GM18508 (cell line): ENCODE data around the gene PACRG.

Source experiments
- ATAC-seq: cut with Tn5 transposase; IDR thresholded peaks from one replicate; pipeline ENCODE4 v1.9.1; 2021; ENCODE audit warnings: moderate number of reproducible peaks; ENCODE audit not compliant: insufficient read depth, unreplicated experiment

The PACRG gene

GRCh38 chr6:163319609-163320366, 592.0 kb downstream of the PACRG start:
- no peak for ATAC-seq

- no peak for ATAC-seq
Measured at GRCh38 chr6:163320402-163320801, 592.6 kb downstream of the PACRG start.

- ATAC-seq: no peak
Measured at GRCh38 chr6:163320804-163321203, 593.0 kb downstream of the PACRG start.

GRCh38 chr6:163321717-163322116, 593.9 kb downstream of the PACRG start:
- ATAC-seq: no peak

GRCh38 chr6:163323274-163323673, 595.5 kb downstream of the PACRG start:
- no peak for ATAC-seq

GRCh38 chr6:163323705-163324104, 595.9 kb downstream of the PACRG start:
- ATAC-seq: no peak

GRCh38 chr6:163324326-163324687, 596.5 kb downstream of the PACRG start:
- ATAC-seq: no peak

- ATAC-seq: no peak
Measured at GRCh38 chr6:163324688-163325389, 597.1 kb downstream of the PACRG start.

- no peak for ATAC-seq
Measured at GRCh38 chr6:163325390-163325784, 597.6 kb downstream of the PACRG start.

- ATAC-seq: no peak
Measured at GRCh38 chr6:163327165-163327880, 599.5 kb downstream of the PACRG start.

- no peak for ATAC-seq
Measured at GRCh38 chr6:163327921-163328320, 600.1 kb downstream of the PACRG start.

GRCh38 chr6:163328411-163328810, 600.6 kb downstream of the PACRG start:
- no peak for ATAC-seq

GRCh38 chr6:163329991-163330390, 602.2 kb downstream of the PACRG start:
- ATAC-seq: no peak

GRCh38 chr6:163331245-163331644, 603.5 kb downstream of the PACRG start:
- no peak for ATAC-seq

- no peak for ATAC-seq
Measured at GRCh38 chr6:163332575-163332974, 604.8 kb downstream of the PACRG start.

- ATAC-seq: no peak
Measured at GRCh38 chr6:163333038-163333437, 605.3 kb downstream of the PACRG start.

- no peak for ATAC-seq
Measured at GRCh38 chr6:163333701-163334663, 606.2 kb downstream of the PACRG start.

- no peak for ATAC-seq
Measured at GRCh38 chr6:163335056-163335455, 607.3 kb downstream of the PACRG start.

- no peak for ATAC-seq
Measured at GRCh38 chr6:163335671-163336545, 608.1 kb downstream of the PACRG start.
